Neural progenitor cell (in vitro differentiated cells): Measurements from ENCODE around the gene IPO4. TPM values are rescaled to one million over a fixed set of nuclear protein-coding genes. Genes with fewer than 3 reads are reported as not detected.

Experiments
- DNase-seq: peaks from one replicate; pipeline ENCODE4 v3.0.0-alpha.2; 2016; ENCODE audit warnings: low spot score
- H2AFZ ChIP-seq: fragments of 200-600 bp; sonication (generic); replicated peaks from 2 replicates; pipeline ENCODE4 v1.6.1; 2016; ENCODE audit warnings: antibody characterized with exemption
- H3F3A ChIP-seq: fragments of 200-600 bp; sonication (generic); 2 replicates; pipeline ENCODE4 v1.6.1; 2016; ENCODE audit warnings: antibody characterized with exemption, low read depth
- H3K27ac ChIP-seq: fragments of 200-600 bp; sonication (generic); 2 replicates; pipeline ENCODE4 v1.5.1; 2016; ENCODE audit warnings: mild to moderate bottlenecking
- H3K27me3 ChIP-seq: fragments of 200-600 bp; sonication (generic); 2 replicates; pipeline ENCODE4 v1.6.1; 2016; ENCODE audit warnings: mild to moderate bottlenecking, moderate library complexity
- H3K36me3 ChIP-seq: fragments of 200-600 bp; sonication (generic); 2 replicates; pipeline ENCODE4 v1.5.1; 2016
- H3K4me1 ChIP-seq: fragments of 200-600 bp; sonication (generic); 2 replicates; pipeline ENCODE4 v1.6.1; 2016; ENCODE audit warnings: mixed run types
- H3K4me2 ChIP-seq: fragments of 200-600 bp; sonication (generic); 2 replicates; pipeline ENCODE4 v1.6.1; 2016
- H3K4me3 ChIP-seq: fragments of 200-600 bp; sonication (generic); 2 replicates; pipeline ENCODE4 v1.5.1; 2016
- H3K79me2 ChIP-seq: fragments of 200-600 bp; sonication (generic); 2 replicates; pipeline ENCODE4 v1.6.1; 2016; ENCODE audit warnings: low read depth
- H3K9ac ChIP-seq: fragments of 200-600 bp; sonication (generic); 2 replicates; pipeline ENCODE4 v1.6.1; 2016
- H3K9me3 ChIP-seq: fragments of 200-600 bp; sonication (generic); 2 replicates; pipeline ENCODE4 v1.5.1; 2016; ENCODE audit warnings: low read depth
- H4K20me1 ChIP-seq: fragments of 200-600 bp; sonication (generic); 2 replicates; pipeline ENCODE4 v1.6.1; 2016; ENCODE audit warnings: low read depth
- H3K27ac Mint-ChIP-seq: 3 replicates; pipeline ENCODE4 v1.8.0; 2021; ENCODE audit warnings: mixed read lengths
- H3K27me3 Mint-ChIP-seq: 2 replicates; pipeline ENCODE4 v1.8.0; 2022; ENCODE audit warnings: low read depth, mild to moderate bottlenecking, inconsistent platforms, moderate library complexity, mixed read lengths; ENCODE audit not compliant: insufficient read depth
- H3K36me3 Mint-ChIP-seq: 3 replicates; pipeline ENCODE4 v1.8.0; 2021; ENCODE audit warnings: mixed read lengths
- H3K4me1 Mint-ChIP-seq: 3 replicates; pipeline ENCODE4 v1.8.0; 2021; ENCODE audit warnings: mixed read lengths
- H3K4me3 Mint-ChIP-seq: 3 replicates; pipeline ENCODE4 v1.8.0; 2021; ENCODE audit warnings: mild to moderate bottlenecking, moderate library complexity, mixed read lengths
- H3K9me3 Mint-ChIP-seq: 3 replicates; pipeline ENCODE4 v1.8.0; 2020; ENCODE audit warnings: mixed read lengths
- EZH2 ChIP-seq: fragments of 200-600 bp; sonication (generic); IDR thresholded peaks from 2 replicates; pipeline ENCODE4 v1.6.1; 2017; ENCODE audit warnings: antibody characterized with exemption, mild to moderate bottlenecking, moderate library complexity
- EZH2phosphoT487 ChIP-seq: fragments of 200-600 bp; sonication (generic); IDR thresholded peaks from 2 replicates; pipeline ENCODE4 v1.6.1; 2017; ENCODE audit warnings: antibody characterized with exemption
- total RNA-seq: library from RNA; depleted of rRNA; stranded (reverse); fragments of >200 nt; gene quantifications from 2 replicates; pipeline ENCODE4 v1.2.3, GENCODE V29; 2015; ENCODE audit warnings: low replicate concordance
- TF ChIP-seq, protein P1 (sequence below): fragments of 200-600 bp; sonication (generic); IDR thresholded peaks from 2 replicates; pipeline ENCODE4 v1.5.1; 2017; ENCODE audit warnings: antibody characterized with exemption, mild to moderate bottlenecking

The IPO4 gene
- total RNA-seq, 1 donor from 2014 or later: 15.9 TPM

DNA sequence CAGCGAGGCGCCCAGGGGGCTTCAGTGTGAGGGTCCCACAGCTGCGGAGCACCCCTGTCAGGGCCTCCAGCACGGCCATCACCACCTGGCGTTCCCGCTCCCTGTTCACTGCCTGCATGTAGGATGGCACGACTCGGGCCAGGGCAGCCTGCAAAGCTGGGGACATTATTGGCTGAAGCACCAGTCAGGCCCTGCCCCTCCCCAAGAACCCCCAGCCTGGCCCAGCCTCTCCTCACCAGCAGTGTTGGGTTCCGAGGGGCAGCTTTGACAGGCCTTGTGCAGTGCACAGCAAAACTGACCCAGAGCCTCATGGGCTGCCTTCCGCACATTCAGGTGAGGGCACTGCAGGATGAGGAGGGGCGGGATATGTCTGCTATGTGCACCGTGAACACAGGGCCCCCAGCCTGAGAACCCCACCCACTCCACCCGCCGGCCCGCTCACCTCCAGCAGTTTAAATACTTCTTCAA lies 5.6 kb downstream of the IPO4 start:
- H2AFZ ChIP-seq: no peak overlapping the region
- no peaks in the 10 kb centered on the region for H3K9me3 Mint-ChIP-seq
- H3K27me3 ChIP-seq: no peaks in the 10 kb centered on the region
- H3K27ac ChIP-seq: no peak overlapping the region
- H3K9me3 ChIP-seq: no peaks in the 10 kb centered on the region
- no peak overlapping the region for H3K4me3 ChIP-seq
- peaks cover 8% of the 10 kb centered on the region for H3F3A ChIP-seq
- no peak overlapping the region for H3K27ac Mint-ChIP-seq
- H3K79me2 ChIP-seq: peaks cover 15% of the 10 kb centered on the region
- H3K36me3 Mint-ChIP-seq: peaks cover 22% of the 10 kb centered on the region
- H3K27me3 Mint-ChIP-seq: peaks cover 3% of the 10 kb centered on the region
- peaks cover 10% of the 10 kb centered on the region for H3K4me1 Mint-ChIP-seq
- H3K4me2 ChIP-seq: no peak overlapping the region
- H3K4me1 ChIP-seq: peaks cover 6% of the 10 kb centered on the region
- TF ChIP-seq EZH2phosphoT487 (no peak), EZH2 (no peak)
- TF ChIP-seq, protein P1, sequence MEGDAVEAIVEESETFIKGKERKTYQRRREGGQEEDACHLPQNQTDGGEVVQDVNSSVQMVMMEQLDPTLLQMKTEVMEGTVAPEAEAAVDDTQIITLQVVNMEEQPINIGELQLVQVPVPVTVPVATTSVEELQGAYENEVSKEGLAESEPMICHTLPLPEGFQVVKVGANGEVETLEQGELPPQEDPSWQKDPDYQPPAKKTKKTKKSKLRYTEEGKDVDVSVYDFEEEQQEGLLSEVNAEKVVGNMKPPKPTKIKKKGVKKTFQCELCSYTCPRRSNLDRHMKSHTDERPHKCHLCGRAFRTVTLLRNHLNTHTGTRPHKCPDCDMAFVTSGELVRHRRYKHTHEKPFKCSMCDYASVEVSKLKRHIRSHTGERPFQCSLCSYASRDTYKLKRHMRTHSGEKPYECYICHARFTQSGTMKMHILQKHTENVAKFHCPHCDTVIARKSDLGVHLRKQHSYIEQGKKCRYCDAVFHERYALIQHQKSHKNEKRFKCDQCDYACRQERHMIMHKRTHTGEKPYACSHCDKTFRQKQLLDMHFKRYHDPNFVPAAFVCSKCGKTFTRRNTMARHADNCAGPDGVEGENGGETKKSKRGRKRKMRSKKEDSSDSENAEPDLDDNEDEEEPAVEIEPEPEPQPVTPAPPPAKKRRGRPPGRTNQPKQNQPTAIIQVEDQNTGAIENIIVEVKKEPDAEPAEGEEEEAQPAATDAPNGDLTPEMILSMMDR: no peak
- H3K4me3 Mint-ChIP-seq: no peak overlapping the region
- H4K20me1 ChIP-seq: peaks cover 16% of the 10 kb centered on the region
- H3K9ac ChIP-seq: no peak overlapping the region
- no peaks in the 10 kb centered on the region for H3K36me3 ChIP-seq
- DNase-seq: no peak

DNA sequence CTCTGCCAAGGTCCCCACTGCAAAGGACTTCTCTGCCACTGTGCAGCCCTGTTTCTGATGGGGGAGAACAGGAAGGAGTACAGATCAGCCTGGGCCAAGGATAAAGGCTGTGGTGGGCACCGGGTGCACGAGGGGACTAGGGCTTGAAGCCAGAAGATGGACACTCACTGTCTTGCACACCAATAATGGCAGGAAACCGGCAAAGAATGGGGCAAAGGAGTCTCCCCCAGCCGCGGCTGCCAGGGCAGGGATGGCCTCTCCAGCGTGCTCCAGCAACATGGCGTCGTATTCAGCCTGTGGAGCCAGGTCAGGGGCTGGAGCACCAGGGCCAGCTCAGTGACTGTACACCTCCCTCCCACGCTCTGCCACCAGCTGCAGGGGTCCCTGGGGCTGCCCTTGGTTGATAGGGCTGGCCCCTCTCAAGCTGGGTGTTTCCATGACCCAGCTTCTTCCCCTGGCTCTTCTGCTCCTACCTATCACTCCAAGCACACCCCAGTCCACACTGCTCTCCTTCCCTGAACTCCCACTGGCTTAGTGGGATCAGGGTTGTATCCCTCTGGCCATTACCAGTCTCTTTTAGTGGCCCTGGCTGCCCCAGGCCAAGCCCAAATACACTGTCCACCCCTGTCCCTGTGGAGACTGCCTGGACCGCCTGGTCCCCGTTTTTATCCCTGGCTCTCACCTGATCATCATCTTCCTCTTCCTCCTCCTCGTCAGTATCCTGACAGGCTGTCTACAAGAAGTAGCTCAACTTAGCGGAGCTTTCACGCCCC lies 6.3 kb downstream of the IPO4 start:
- no peak for DNase-seq
- H3K36me3 ChIP-seq: no peaks in the 10 kb centered on the region
- no peak overlapping the region for H3K4me3 ChIP-seq
- no peak overlapping the region for H3K27ac ChIP-seq
- H3K4me1 ChIP-seq: no peaks in the 10 kb centered on the region
- Mint-ChIP-seq H3K4me1 (peaks cover 4% of the 10 kb centered on the region), H3K27ac (peak overlapping the region; percentile 90), H3K36me3 (peaks cover 22% of the 10 kb centered on the region), H3K9me3 (no peaks in the 10 kb centered on the region), H3K27me3 (peaks cover 3% of the 10 kb centered on the region), H3K4me3 (peak overlapping the region; percentile 22)
- H3F3A ChIP-seq: peaks cover 3% of the 10 kb centered on the region
- H3K4me2 ChIP-seq: no peak overlapping the region
- no peaks in the 10 kb centered on the region for H3K9me3 ChIP-seq
- TF ChIP-seq EZH2 (no peak), EZH2phosphoT487 (no peak)
- TF ChIP-seq, protein P1: no peak
- H4K20me1 ChIP-seq: peaks cover 16% of the 10 kb centered on the region
- H3K27me3 ChIP-seq: no peaks in the 10 kb centered on the region
- no peak overlapping the region for H2AFZ ChIP-seq
- no peak overlapping the region for H3K9ac ChIP-seq
- peaks cover 7% of the 10 kb centered on the region for H3K79me2 ChIP-seq

DNA sequence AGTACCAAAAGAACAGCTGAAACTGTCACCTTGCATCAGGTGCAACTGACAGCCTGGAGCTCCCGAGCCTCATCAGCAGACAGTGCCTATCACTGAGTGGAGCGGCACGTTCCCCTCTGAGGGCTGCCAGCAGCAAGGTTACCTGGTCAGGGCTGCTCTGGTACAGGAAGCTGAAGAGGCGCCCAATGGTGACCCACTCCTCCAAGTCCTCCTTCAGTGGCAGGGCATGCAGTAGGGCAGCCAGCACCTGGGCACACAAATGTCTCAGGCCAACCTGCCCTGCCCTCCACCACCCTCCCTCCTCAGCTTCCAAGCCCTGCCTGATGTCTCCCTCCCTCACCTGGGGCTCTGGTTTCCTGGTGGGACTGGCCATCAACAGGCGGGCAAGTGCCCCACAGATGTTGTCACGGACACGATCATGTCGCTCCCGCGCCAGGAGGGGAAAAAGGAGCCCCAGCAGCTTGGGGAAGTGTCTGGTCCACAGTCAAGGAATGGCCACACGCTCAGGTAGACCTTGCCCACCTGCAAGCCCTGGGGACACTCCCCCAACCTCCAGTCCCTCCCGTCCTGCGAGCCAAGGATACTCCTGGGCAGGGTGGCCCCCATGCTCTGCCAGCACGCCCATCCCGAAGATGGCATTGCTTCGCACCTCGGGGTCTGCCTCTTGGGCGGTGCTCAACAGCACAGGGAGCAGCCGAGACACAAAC lies 7.1 kb downstream of the IPO4 start:
- no peak overlapping the region for H3K27ac ChIP-seq
- H3K4me3 Mint-ChIP-seq: no peak overlapping the region

More for the DNA sequence above, 7.1 kb downstream of the IPO4 start:
- Histone ChIP-seq H3K79me2 (no peaks in the 10 kb centered on the region), H4K20me1 (peaks cover 14% of the 10 kb centered on the region), H3K36me3 (no peaks in the 10 kb centered on the region), H3K4me2 (no peak overlapping the region), H3K4me1 (no peaks in the 10 kb centered on the region), H3K27me3 (no peaks in the 10 kb centered on the region), H3K9ac (no peak overlapping the region), H2AFZ (no peak overlapping the region), H3K4me3 (no peak overlapping the region), H3F3A (peaks cover 4% of the 10 kb centered on the region), H3K9me3 (no peaks in the 10 kb centered on the region)
- Mint-ChIP-seq H3K9me3 (no peaks in the 10 kb centered on the region), H3K36me3 (peaks cover 22% of the 10 kb centered on the region), H3K27ac (no peak overlapping the region), H3K27me3 (peaks cover 3% of the 10 kb centered on the region), H3K4me1 (no peaks in the 10 kb centered on the region)
- DNase-seq: no peak
- TF ChIP-seq, protein P1: no peak
- TF ChIP-seq EZH2 (no peak), EZH2phosphoT487 (no peak)
